NB4 (cell line): ENCODE measurements around the gene DCAF17.

Source experiments
- MYC ChIP-seq: IDR thresholded peaks from 2 replicates; pipeline ENCODE4 v1.6.1; 2011; ENCODE audit warnings: low read depth, low read length
- POLR2A ChIP-seq: IDR thresholded peaks from 2 replicates; pipeline ENCODE4 v1.6.1; 2011; ENCODE audit warnings: mild to moderate bottlenecking; ENCODE audit not compliant: insufficient read length; ENCODE audit errors: extremely low read depth
- TF ChIP-seq, protein P1 (sequence below): IDR thresholded peaks from one replicate; pipeline ENCODE4 v1.5.1; 2012; ENCODE audit warnings: low read depth, low read length
- TF ChIP-seq, protein P2 (sequence below): IDR thresholded peaks from 2 replicates; pipeline ENCODE4 v1.6.1; 2011; ENCODE audit warnings: low read depth, low read length

DNA sequence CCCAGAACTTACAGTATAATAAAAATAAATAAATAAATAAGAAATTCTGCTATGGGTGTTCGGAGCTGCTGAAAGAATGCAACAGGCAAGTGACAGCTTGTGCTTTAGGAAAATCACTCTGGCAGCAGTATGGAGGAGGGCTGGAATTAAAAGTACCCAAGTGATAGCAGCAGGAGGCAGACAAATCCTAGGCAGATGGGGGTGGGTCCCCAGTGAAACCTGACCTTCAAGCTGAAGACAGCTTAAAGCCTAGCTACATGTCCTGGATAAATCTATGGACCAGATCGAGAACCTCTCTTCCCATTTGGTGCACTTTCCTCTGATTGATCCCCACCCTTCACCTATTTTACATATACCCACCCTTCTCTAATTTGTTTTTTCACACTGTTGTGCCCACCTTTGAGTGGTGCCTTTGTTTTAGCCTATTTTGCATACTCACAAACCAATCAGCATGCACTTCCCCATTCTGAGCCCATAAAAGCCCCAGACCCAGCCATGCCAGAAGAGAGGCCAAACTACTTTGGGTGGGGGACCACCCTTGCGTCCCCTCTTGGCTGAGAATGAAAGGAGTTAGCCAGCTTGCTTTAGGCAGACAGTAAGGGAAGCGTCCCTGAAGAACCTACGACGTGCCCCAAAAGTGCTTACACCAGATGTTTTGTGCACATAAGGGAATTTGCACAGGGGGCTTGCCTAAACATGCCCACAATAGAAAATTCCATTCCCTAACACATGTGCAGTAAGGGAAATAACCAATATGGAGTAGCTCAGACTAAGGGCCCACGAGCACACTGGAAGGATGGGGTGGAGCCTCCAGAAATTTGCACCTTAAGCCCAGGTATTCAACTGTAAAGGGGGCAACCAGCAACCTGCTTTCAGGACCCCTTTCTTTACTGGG lies 3.3 kb upstream of the DCAF17 start:
- TF ChIP-seq, protein P1, sequence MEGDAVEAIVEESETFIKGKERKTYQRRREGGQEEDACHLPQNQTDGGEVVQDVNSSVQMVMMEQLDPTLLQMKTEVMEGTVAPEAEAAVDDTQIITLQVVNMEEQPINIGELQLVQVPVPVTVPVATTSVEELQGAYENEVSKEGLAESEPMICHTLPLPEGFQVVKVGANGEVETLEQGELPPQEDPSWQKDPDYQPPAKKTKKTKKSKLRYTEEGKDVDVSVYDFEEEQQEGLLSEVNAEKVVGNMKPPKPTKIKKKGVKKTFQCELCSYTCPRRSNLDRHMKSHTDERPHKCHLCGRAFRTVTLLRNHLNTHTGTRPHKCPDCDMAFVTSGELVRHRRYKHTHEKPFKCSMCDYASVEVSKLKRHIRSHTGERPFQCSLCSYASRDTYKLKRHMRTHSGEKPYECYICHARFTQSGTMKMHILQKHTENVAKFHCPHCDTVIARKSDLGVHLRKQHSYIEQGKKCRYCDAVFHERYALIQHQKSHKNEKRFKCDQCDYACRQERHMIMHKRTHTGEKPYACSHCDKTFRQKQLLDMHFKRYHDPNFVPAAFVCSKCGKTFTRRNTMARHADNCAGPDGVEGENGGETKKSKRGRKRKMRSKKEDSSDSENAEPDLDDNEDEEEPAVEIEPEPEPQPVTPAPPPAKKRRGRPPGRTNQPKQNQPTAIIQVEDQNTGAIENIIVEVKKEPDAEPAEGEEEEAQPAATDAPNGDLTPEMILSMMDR, result no peak
- TF ChIP-seq POLR2A (no peak), MYC (no peak)
- TF ChIP-seq, protein P2, sequence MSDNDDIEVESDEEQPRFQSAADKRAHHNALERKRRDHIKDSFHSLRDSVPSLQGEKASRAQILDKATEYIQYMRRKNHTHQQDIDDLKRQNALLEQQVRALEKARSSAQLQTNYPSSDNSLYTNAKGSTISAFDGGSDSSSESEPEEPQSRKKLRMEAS, result no peak
